GM23338 (cell line): ENCODE data around the gene ABHD18. TPM values are rescaled to one million over a fixed set of nuclear protein-coding genes. Genes with fewer than 3 reads are reported as not detected.

Experiments
- ATAC-seq: fragments of 200-7000 bp; cut with Tn5 transposase; 3 replicates; pipeline ENCODE4 v1.9.1; 2020
- DNase-seq: peaks from one replicate; pipeline ENCODE4 v3.0.0-alpha.2; 2015; ENCODE audit warnings: low spot score
- H2AFZ ChIP-seq: fragments of 200-600 bp; sonication (generic); 2 replicates; pipeline ENCODE4 v1.8.0; 2016; ENCODE audit warnings: antibody characterized with exemption, mild to moderate bottlenecking, moderate library complexity
- H3F3A ChIP-seq: fragments of 200-600 bp; sonication (generic); replicated peaks from 2 replicates; pipeline ENCODE4 v1.8.0; 2017; ENCODE audit warnings: antibody characterized with exemption, mixed run types, low read depth
- H3K27ac ChIP-seq: fragments of 200-600 bp; sonication (generic); 2 replicates; pipeline ENCODE4 v1.6.1; 2016; ENCODE audit warnings: low read depth
- H3K27me3 ChIP-seq: fragments of 200-600 bp; sonication (generic); 2 replicates; pipeline ENCODE4 v1.8.0; 2016; ENCODE audit warnings: mild to moderate bottlenecking, mixed run types, moderate library complexity; ENCODE audit not compliant: insufficient read depth
- H3K36me3 ChIP-seq: fragments of 200-600 bp; sonication (generic); 2 replicates; pipeline ENCODE4 v1.8.0; 2016; ENCODE audit warnings: mild to moderate bottlenecking; ENCODE audit not compliant: insufficient read depth
- H3K4me1 ChIP-seq: fragments of 200-600 bp; sonication (generic); 2 replicates; pipeline ENCODE4 v1.8.0; 2016; ENCODE audit warnings: mild to moderate bottlenecking, moderate library complexity; ENCODE audit not compliant: insufficient read depth
- H3K4me2 ChIP-seq: fragments of 200-600 bp; sonication (generic); 2 replicates; pipeline ENCODE4 v1.7.1; 2017; ENCODE audit warnings: mixed run types
- H3K4me3 ChIP-seq: fragments of 200-600 bp; sonication (generic); 2 replicates; pipeline ENCODE4 v1.6.1; 2016; ENCODE audit warnings: mixed run types
- H3K79me2 ChIP-seq: fragments of 200-600 bp; sonication (generic); replicated peaks from 2 replicates; pipeline ENCODE4 v1.8.0; 2017; ENCODE audit warnings: mild to moderate bottlenecking; ENCODE audit not compliant: insufficient read depth
- H3K9me2 ChIP-seq: fragments of 200-600 bp; sonication (generic); 2 replicates; pipeline ENCODE4 v1.8.0; 2017; ENCODE audit not compliant: insufficient read depth
- H4K20me1 ChIP-seq: fragments of 200-600 bp; sonication (generic); replicated peaks from 2 replicates; pipeline ENCODE4 v1.8.0; 2017; ENCODE audit warnings: mild to moderate bottlenecking; ENCODE audit not compliant: insufficient read depth
- H3K27ac Mint-ChIP-seq: 2 replicates; pipeline ENCODE4 v1.8.0; 2020; ENCODE audit warnings: inconsistent platforms, mild to moderate bottlenecking, moderate library complexity, mixed read lengths
- H3K27me3 Mint-ChIP-seq: 3 replicates; pipeline ENCODE4 v1.8.0; 2022; ENCODE audit warnings: low read depth, mild to moderate bottlenecking, moderate library complexity, mixed read lengths, inconsistent platforms; ENCODE audit not compliant: insufficient read depth, poor library complexity
- H3K36me3 Mint-ChIP-seq: 3 replicates; pipeline ENCODE4 v1.8.0; 2021; ENCODE audit warnings: low read depth, mild to moderate bottlenecking, inconsistent platforms, moderate library complexity, mixed read lengths
- H3K4me1 Mint-ChIP-seq: 3 replicates; pipeline ENCODE4 v1.8.0; 2020; ENCODE audit warnings: mild to moderate bottlenecking, inconsistent platforms, mixed read lengths
- H3K4me3 Mint-ChIP-seq: 3 replicates; pipeline ENCODE4 v1.8.0; 2021; ENCODE audit warnings: moderate library complexity, mild to moderate bottlenecking, inconsistent platforms, mixed read lengths
- H3K9me3 Mint-ChIP-seq: 3 replicates; pipeline ENCODE4 v1.8.0; 2020; ENCODE audit warnings: moderate library complexity, mild to moderate bottlenecking, inconsistent platforms, mixed read lengths
- CREB1 ChIP-seq: fragments of 250-450 bp; sonication (Bioruptor Pico); IDR thresholded peaks from 2 replicates; pipeline ENCODE4 v1.5.0; 2020; ENCODE audit warnings: low read depth, mild to moderate bottlenecking, moderate library complexity
- EZH2 ChIP-seq: fragments of 200-600 bp; sonication (generic); IDR thresholded peaks from one replicate; pipeline ENCODE4 v1.8.0; 2017; ENCODE audit warnings: antibody characterized with exemption, mild to moderate bottlenecking, low read depth; ENCODE audit not compliant: unreplicated experiment
- EZH2phosphoT487 ChIP-seq: fragments of 200-600 bp; sonication (generic); IDR thresholded peaks from one replicate; pipeline ENCODE4 v1.8.1; 2018; ENCODE audit warnings: antibody characterized with exemption; ENCODE audit not compliant: unreplicated experiment
- JUNB ChIP-seq: IDR thresholded peaks from one replicate; pipeline ENCODE4 v1.6.1; 2016; ENCODE audit warnings: antibody characterized with exemption; ENCODE audit not compliant: unreplicated experiment
- ZNF462 ChIP-seq: fragments of 250-450 bp; sonication (Bioruptor Pico); IDR thresholded peaks from 2 replicates; pipeline ENCODE4 v1.5.0; 2020; ENCODE audit warnings: mild to moderate bottlenecking, moderate library complexity
- polyA plus RNA-seq: library from polyadenylated mRNA; unstranded; fragments of >200 nt; fragmentation: Nextera tagmentation; extraction: Ambion mirVana; gene quantifications from 2 replicates; pipeline ENCODE4 v1.2.1, GENCODE V29; 2016
- total RNA-seq: library from RNA; depleted of rRNA; stranded (reverse); fragments of >200 nt; shearing (Covaris generic); gene quantifications from 2 replicates; pipeline ENCODE4 v1.2.3, GENCODE V29; 2014

ABHD18 gene
- total and polyA plus RNA-seq, 2 experiments from 2014 or later = 7.2 to 18.6 TPM

- no peak overlapping the region for H2AFZ ChIP-seq
- Mint-ChIP-seq H3K4me3 (no peak overlapping the region), H3K27me3 (no peaks in the 10 kb centered on the region), H3K9me3 (no peaks in the 10 kb centered on the region), H3K36me3 (peaks cover 3% of the 10 kb centered on the region), H3K4me1 (no peaks in the 10 kb centered on the region), H3K27ac (no peak overlapping the region)
- no peaks in the 10 kb centered on the region for H3F3A ChIP-seq
- TF ChIP-seq JUNB (no peak), CREB1 (CRISPR knock-in tag) (no peak), ZNF462 (CRISPR knock-in tag) (no peak)
- H3K4me1 ChIP-seq = no peaks in the 10 kb centered on the region
- H3K79me2 ChIP-seq = no peaks in the 10 kb centered on the region
- no peaks in the 10 kb centered on the region for H4K20me1 ChIP-seq
- H3K4me3 ChIP-seq = no peak overlapping the region
- H3K36me3 ChIP-seq = 0 out of 2 replicates have a peak, but pooled peaks cover 17% of the 10 kb centered on the region
- H3K27me3 ChIP-seq = no peaks in the 10 kb centered on the region
- DNase-seq (no peak), ATAC-seq (no peak)
- H3K27ac ChIP-seq = no peak overlapping the region
- no peaks in the 10 kb centered on the region for H3K9me2 ChIP-seq
- H3K4me2 ChIP-seq = no peak overlapping the region
These were observed 44.7 kb upstream of the ABHD18 start for GRCh38 chr4:127920521-127920920.

GRCh38 chr4:127922226-127922625 is 43.0 kb upstream of the ABHD18 start:
- Mint-ChIP-seq H3K9me3 (no peaks in the 10 kb centered on the region), H3K27me3 (no peaks in the 10 kb centered on the region), H3K4me3 (no peak overlapping the region), H3K4me1 (no peaks in the 10 kb centered on the region), H3K27ac (no peak overlapping the region), H3K36me3 (peaks cover 9% of the 10 kb centered on the region)
- 0 out of 2 replicates have a peak, but pooled peaks cover 17% of the 10 kb centered on the region for H3K36me3 ChIP-seq
- H3K4me2 ChIP-seq = no peak overlapping the region
- H3K27ac ChIP-seq = no peak overlapping the region
- no peak for DNase-seq
- no peaks in the 10 kb centered on the region for H3K79me2 ChIP-seq
- no peaks in the 10 kb centered on the region for H3K4me1 ChIP-seq
- no peaks in the 10 kb centered on the region for H4K20me1 ChIP-seq
- no peak overlapping the region for H2AFZ ChIP-seq
- no peaks in the 10 kb centered on the region for H3F3A ChIP-seq
- no peaks in the 10 kb centered on the region for H3K27me3 ChIP-seq
- H3K9me2 ChIP-seq = no peaks in the 10 kb centered on the region
- H3K4me3 ChIP-seq = no peak overlapping the region
- ATAC-seq = no peak
- no peak for TF ChIP-seq ZNF462 (CRISPR knock-in tag)
- no peak for TF ChIP-seq EZH2
- no peak for TF ChIP-seq EZH2phosphoT487
- no peak for TF ChIP-seq CREB1 (CRISPR knock-in tag)
